Colonic mucosa (tissue), 4 donors: ENCODE data around the gene FNBP1. TPM values are rescaled to one million over a fixed set of nuclear protein-coding genes. Genes with fewer than 3 reads are reported as not detected.

Experiments used
- DNase-seq: peaks from one replicate; pipeline ENCODE4 v3.0.0-alpha.2; 2020
- H3K27ac ChIP-seq: fragments of 200-600 bp; one replicate; pipeline ENCODE4 v1.8.0; 2021
- H3K27me3 ChIP-seq: fragments of 200-600 bp; one replicate; pipeline ENCODE4 v1.8.0; 2021
- H3K36me3 ChIP-seq: fragments of 200-600 bp; one replicate; pipeline ENCODE4 v1.8.0; 2021
- H3K4me1 ChIP-seq: fragments of 200-600 bp; one replicate; pipeline ENCODE4 v1.8.0; 2021; ENCODE audit warnings: mild to moderate bottlenecking
- H3K4me3 ChIP-seq: fragments of 200-600 bp; one replicate; pipeline ENCODE4 v1.8.0; 2021
- H3K9ac ChIP-seq, 2 donors: one replicate each; pipeline ENCODE4 v1.7.0; 2013; ENCODE audit warnings: control low read depth in 2 of 2, low read depth in 2 of 2, low read length in 2 of 2
- H3K9me3 ChIP-seq: fragments of 200-600 bp; one replicate; pipeline ENCODE4 v1.8.0; 2021
- intact Hi-C: fragments of 100-400 bp; cut with DNase I; formaldehyde crosslinking; loops from one replicate; pipeline ENCODE4 v1.14.1; 2022
- total RNA-seq, 2 donors: library from RNA; stranded (reverse); fragmentation: NEBNext Ultra II Directional in 1 of 2; extraction: Animal tissue kit (Norgen Biotek cat#: 25700) in 1 of 2; gene quantifications; one replicate each; pipeline ENCODE4 v1.2.1, GENCODE V29; 2021
- TF ChIP-seq, protein P1 (sequence below): fragments of 200-600 bp; IDR thresholded peaks from one replicate; pipeline ENCODE4 v1.8.0; 2022; ENCODE audit warnings: antibody characterized with exemption, mild to moderate bottlenecking
- donor health status: healthy.
- donor health status: DM: no; HTN: no; CAD: no.
- donor health status: DM: no; HTN: no; CAD: no.

The FNBP1 gene
- total RNA-seq, 2 donors from 2014 or later, result 24.7 to 55.5 TPM

DNA sequence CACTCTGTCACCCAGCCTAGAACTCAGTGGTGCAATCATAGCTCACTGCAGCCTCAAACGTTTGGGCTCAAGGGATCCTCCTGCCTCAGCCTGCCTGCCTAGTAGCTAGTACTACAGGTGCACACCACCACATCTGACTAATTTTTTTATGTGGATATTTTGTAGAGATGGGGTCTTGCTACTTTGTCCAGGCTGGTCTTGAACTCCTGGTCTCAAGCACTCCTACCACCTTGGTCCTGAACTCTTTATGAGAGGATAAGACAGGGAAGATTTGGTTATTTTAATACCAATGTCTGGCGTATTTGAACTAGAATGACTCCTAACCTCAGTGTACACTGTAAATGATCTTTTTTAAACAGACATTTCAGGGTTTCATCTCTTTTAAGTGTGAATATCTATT lies 19.8 kb upstream of the FNBP1 start:
- no peaks in the 10 kb centered on the region for H3K27me3 ChIP-seq
- no peaks in the 10 kb centered on the region for H3K4me1 ChIP-seq
- no peaks in the 10 kb centered on the region for H3K9me3 ChIP-seq
- H3K9ac ChIP-seq, result no peak overlapping the region
- H3K27ac ChIP-seq, result no peak overlapping the region
- TF ChIP-seq, protein P1, sequence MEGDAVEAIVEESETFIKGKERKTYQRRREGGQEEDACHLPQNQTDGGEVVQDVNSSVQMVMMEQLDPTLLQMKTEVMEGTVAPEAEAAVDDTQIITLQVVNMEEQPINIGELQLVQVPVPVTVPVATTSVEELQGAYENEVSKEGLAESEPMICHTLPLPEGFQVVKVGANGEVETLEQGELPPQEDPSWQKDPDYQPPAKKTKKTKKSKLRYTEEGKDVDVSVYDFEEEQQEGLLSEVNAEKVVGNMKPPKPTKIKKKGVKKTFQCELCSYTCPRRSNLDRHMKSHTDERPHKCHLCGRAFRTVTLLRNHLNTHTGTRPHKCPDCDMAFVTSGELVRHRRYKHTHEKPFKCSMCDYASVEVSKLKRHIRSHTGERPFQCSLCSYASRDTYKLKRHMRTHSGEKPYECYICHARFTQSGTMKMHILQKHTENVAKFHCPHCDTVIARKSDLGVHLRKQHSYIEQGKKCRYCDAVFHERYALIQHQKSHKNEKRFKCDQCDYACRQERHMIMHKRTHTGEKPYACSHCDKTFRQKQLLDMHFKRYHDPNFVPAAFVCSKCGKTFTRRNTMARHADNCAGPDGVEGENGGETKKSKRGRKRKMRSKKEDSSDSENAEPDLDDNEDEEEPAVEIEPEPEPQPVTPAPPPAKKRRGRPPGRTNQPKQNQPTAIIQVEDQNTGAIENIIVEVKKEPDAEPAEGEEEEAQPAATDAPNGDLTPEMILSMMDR, result no peak
- DNase-seq, result no peak
- no peak overlapping the region for H3K4me3 ChIP-seq
- intact Hi-C loops, result no loop called here
- H3K36me3 ChIP-seq, result no peaks in the 10 kb centered on the region

DNA sequence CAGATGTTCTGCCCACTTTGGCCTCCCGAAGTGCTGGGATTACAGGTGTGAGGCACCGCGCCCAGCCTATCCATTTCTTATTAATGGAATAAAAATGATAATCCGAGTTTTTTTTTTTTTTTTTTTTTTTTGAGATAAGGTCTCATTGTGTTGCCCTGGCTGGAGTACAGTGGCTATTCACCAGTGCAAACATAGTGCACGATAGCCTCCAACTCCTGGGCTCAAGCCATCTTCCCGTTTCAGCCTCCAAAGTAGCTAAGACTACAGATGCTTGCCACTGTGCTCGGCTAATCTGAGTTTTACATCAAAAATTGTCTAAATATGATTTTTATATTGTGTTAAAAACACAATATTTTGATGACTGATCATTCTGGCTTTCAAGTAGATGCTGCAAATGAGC lies 17.3 kb upstream of the FNBP1 start:
- Histone ChIP-seq H3K27me3 (no peaks in the 10 kb centered on the region), H3K9ac (no peak overlapping the region), H3K36me3 (no peaks in the 10 kb centered on the region), H3K9me3 (no peaks in the 10 kb centered on the region), H3K27ac (no peak overlapping the region), H3K4me1 (no peaks in the 10 kb centered on the region), H3K4me3 (no peak overlapping the region)
- TF ChIP-seq, protein P1, result no peak
- intact Hi-C loops, result no loop called here
- no peak for DNase-seq

DNA sequence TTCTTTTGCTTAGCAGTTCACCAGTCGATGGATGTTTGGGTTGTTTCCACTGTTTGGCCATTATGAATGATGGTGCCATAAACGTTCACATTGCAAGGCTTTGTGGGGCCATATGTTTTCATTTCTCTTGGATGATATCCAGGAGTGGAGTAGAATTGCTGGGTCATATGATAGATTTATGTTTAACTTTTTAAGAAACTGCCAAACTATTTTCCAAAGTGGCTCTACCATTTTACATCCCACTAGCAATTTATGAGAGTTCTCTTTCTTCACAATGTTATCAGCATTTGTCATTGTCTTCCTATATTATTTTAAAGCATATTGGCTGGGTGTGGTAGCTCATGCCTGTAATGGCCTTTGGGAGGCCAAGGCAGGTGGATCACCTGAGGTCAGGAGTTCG lies 15.9 kb upstream of the FNBP1 start:
- no peak overlapping the region for H3K4me3 ChIP-seq
- H3K9ac ChIP-seq, result no peak overlapping the region
- TF ChIP-seq, protein P1, result no peak
- no peaks in the 10 kb centered on the region for H3K9me3 ChIP-seq
- no peaks in the 10 kb centered on the region for H3K27me3 ChIP-seq
- H3K27ac ChIP-seq, result peak overlapping the region; percentile 9
- DNase-seq, result peak; percentile 42
- H3K36me3 ChIP-seq, result no peaks in the 10 kb centered on the region
- H3K4me1 ChIP-seq, result no peaks in the 10 kb centered on the region
- intact Hi-C loops, result no loop called here

DNA sequence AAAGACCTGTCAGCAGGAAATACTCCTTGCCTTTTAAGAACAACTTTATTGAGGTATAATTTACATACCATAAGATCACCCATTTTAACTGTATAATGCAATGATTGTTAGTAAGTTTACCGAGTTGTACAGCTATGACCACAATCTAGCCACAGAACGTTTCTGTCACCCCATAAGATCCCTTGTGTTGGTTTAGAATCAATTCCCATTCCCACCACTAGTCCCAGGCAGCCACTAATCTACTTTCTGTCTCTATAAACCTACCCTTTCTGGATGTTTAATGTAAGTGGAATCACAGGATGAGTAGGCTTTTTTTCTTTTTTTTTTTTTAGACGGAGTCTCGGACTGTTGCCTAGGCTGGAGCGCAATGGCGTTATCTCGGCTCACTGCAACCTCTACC lies 15.2 kb upstream of the FNBP1 start:
- Histone ChIP-seq H3K9me3 (no peaks in the 10 kb centered on the region), H3K36me3 (no peaks in the 10 kb centered on the region), H3K27me3 (no peaks in the 10 kb centered on the region), H3K4me3 (no peak overlapping the region), H3K4me1 (no peaks in the 10 kb centered on the region), H3K9ac (no peak overlapping the region), H3K27ac (peak overlapping the region; percentile 9)
- intact Hi-C loops, result no loop called here
- no peak for DNase-seq
- TF ChIP-seq, protein P1, result no peak

DNA sequence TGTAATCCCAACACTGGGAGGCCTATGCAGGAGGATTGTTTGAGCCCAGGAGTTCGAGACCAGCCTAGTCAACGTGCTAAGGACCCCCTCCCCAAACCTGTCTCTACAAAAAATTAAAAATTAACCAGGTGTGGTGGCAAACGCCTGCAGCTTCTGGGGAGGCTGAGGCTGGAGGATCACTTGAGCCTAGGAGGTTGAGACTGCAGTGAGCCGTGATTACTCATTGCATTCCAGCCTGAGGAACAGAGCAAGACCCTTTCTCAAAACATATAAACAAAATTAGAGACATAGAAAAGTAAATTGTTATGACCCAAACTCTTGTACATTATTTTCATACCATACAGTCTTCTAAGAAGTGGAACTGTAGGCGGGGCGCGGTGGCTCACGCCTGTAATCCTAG lies 11.8 kb upstream of the FNBP1 start:
- Histone ChIP-seq H3K4me3 (peak overlapping the region; percentile 93), H3K36me3 (no peaks in the 10 kb centered on the region), H3K9ac (peak overlapping the region; percentile 96 to 97), H3K27me3 (no peaks in the 10 kb centered on the region), H3K27ac (no peak overlapping the region), H3K9me3 (no peaks in the 10 kb centered on the region), H3K4me1 (peaks cover 6% of the 10 kb centered on the region)
- DNase-seq, result no peak
- TF ChIP-seq, protein P1, result no peak
- intact Hi-C loops, result no loop called here
